ENCODE data around the gene B3GLCT.

GRCh38 chr13:31223640-31224039 is 23.9 kb downstream of the B3GLCT start:
- TF ChIP-seq CTCF (IDR thresholded peaks at IDR 0.05; ENCODE audit: extremely low read depth in 1 of 2, insufficient read depth in 1 of 2, low read depth in 1 of 2, low read length in 2 of 2), result no peak
- no peak for TF ChIP-seq POLR2A (IDR thresholded peaks at IDR 0.05; ENCODE audit: low read depth, low read length)
- TF ChIP-seq MYC (IDR thresholded peaks at IDR 0.05; ENCODE audit: low read depth, low read length), result no peak
- TF ChIP-seq GATA2 (IDR thresholded peaks at IDR 0.05; ENCODE audit: insufficient read depth, insufficient read length, low read depth, low read length), result no peak
- no peak for TF ChIP-seq EZH2 (IDR thresholded peaks at IDR 0.05; ENCODE audit: borderline replicate concordance, low read depth, low read length, severe bottlenecking)

Measured in endothelial cell of umbilical vein (primary cell).